Measurements from ENCODE around the gene TRABD2B.

DNA sequence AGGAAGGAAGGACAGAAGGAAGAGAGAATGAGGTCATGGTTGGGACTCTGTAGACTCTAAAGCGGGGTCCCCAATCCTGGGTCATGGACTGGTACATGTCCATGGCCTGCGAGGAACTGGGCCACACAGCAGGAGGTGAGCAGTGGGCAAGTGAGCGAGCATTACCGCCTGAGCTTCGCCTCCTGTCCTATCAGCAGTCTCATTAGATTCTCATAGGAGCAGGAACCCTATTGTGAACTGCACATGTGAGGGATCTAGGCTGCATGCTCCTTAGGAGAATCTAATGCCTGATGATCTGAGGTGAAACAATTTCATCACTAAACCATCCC, 128.9 kb downstream of the TRABD2B start:
- TF ChIP-seq, protein P1, sequence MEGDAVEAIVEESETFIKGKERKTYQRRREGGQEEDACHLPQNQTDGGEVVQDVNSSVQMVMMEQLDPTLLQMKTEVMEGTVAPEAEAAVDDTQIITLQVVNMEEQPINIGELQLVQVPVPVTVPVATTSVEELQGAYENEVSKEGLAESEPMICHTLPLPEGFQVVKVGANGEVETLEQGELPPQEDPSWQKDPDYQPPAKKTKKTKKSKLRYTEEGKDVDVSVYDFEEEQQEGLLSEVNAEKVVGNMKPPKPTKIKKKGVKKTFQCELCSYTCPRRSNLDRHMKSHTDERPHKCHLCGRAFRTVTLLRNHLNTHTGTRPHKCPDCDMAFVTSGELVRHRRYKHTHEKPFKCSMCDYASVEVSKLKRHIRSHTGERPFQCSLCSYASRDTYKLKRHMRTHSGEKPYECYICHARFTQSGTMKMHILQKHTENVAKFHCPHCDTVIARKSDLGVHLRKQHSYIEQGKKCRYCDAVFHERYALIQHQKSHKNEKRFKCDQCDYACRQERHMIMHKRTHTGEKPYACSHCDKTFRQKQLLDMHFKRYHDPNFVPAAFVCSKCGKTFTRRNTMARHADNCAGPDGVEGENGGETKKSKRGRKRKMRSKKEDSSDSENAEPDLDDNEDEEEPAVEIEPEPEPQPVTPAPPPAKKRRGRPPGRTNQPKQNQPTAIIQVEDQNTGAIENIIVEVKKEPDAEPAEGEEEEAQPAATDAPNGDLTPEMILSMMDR (IDR thresholded peaks at IDR 0.05): no peak
- TF ChIP-seq POLR2A (IDR thresholded peaks at IDR 0.05): no peak
- no peak for TF ChIP-seq EP300 (IDR thresholded peaks at IDR 0.05)
- TF ChIP-seq POLR2AphosphoS5 (IDR thresholded peaks at IDR 0.05): no peak

Data from upper lobe of left lung (tissue), 4 donors.